ENCODE data around the gene HOXA2. TPM values are rescaled to one million over a fixed set of nuclear protein-coding genes. Genes with fewer than 3 reads are reported as not detected.

HOXA2 gene
- total and polyA plus RNA-seq, 2 of the 13 experiments (the other 11 are each of a cell fraction or from before 2014, with no cell fraction given): 0.22 to 0.29 TPM

GRCh38 chr7:27130540-27131389 lies 28.3 kb upstream of the HOXA2 start, which contains the start of gene HOXA4 (continued):
- no peak for TF ChIP-seq ADNP (CRISPR knock-in tag; IDR thresholded peaks at IDR 0.05)
- 0 out of 2 replicates have a peak, but pooled peaks have one; percentile 65 for TF ChIP-seq NFATC3 (CRISPR knock-in tag; IDR thresholded peaks at IDR 0.05)
- TF ChIP-seq IRF2 (CRISPR knock-in tag; IDR thresholded peaks at IDR 0.05): no peak
- 0 out of 2 replicates have a peak, but pooled peaks have one; percentile 31 for TF ChIP-seq ETV6 (CRISPR knock-in tag; conservative IDR thresholded peaks at IDR 0.05)
- peak; percentile 74 for TF ChIP-seq SP5 (CRISPR knock-in tag; IDR thresholded peaks at IDR 0.05; ENCODE audit: borderline replicate concordance, low read depth)
- TF ChIP-seq, protein P1, sequence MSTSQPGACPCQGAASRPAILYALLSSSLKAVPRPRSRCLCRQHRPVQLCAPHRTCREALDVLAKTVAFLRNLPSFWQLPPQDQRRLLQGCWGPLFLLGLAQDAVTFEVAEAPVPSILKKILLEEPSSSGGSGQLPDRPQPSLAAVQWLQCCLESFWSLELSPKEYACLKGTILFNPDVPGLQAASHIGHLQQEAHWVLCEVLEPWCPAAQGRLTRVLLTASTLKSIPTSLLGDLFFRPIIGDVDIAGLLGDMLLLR (CRISPR knock-in tag; IDR thresholded peaks at IDR 0.05): 0 out of 2 replicates have a peak, but pooled peaks have one; percentile 27
- peak; percentile 89 for TF ChIP-seq PHF8 (CRISPR knock-in tag; IDR thresholded peaks at IDR 0.05)
- TF ChIP-seq ZNF343 (CRISPR knock-in tag; IDR thresholded peaks at IDR 0.05): no peak
- TF ChIP-seq, protein P2, sequence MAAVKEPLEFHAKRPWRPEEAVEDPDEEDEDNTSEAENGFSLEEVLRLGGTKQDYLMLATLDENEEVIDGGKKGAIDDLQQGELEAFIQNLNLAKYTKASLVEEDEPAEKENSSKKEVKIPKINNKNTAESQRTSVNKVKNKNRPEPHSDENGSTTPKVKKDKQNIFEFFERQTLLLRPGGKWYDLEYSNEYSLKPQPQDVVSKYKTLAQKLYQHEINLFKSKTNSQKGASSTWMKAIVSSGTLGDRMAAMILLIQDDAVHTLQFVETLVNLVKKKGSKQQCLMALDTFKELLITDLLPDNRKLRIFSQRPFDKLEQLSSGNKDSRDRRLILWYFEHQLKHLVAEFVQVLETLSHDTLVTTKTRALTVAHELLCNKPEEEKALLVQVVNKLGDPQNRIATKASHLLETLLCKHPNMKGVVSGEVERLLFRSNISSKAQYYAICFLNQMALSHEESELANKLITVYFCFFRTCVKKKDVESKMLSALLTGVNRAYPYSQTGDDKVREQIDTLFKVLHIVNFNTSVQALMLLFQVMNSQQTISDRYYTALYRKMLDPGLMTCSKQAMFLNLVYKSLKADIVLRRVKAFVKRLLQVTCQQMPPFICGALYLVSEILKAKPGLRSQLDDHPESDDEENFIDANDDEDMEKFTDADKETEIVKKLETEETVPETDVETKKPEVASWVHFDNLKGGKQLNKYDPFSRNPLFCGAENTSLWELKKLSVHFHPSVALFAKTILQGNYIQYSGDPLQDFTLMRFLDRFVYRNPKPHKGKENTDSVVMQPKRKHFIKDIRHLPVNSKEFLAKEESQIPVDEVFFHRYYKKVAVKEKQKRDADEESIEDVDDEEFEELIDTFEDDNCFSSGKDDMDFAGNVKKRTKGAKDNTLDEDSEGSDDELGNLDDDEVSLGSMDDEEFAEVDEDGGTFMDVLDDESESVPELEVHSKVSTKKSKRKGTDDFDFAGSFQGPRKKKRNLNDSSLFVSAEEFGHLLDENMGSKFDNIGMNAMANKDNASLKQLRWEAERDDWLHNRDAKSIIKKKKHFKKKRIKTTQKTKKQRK (IDR thresholded peaks at IDR 0.05; ENCODE audit: low read length): no peak
- TF ChIP-seq MAFG (CRISPR knock-in tag; IDR thresholded peaks at IDR 0.05): no peak
- TF ChIP-seq NR3C1 (CRISPR knock-in tag; IDR thresholded peaks at IDR 0.05): no peak
- peak; percentile 49; the same call in 1 of the 2 replicates for TF ChIP-seq ATF7-NPFF (CRISPR knock-in tag; IDR thresholded peaks at IDR 0.05; ENCODE audit: low read depth)
- peak; percentile 59; the same call in 1 of the 2 replicates for TF ChIP-seq ARID5B (CRISPR knock-in tag; IDR thresholded peaks at IDR 0.05)
- no peak for TF ChIP-seq ZNF749 (CRISPR knock-in tag; IDR thresholded peaks at IDR 0.05; ENCODE audit: borderline replicate concordance)
- peak; percentile 65; the same call in 1 of the 2 replicates for TF ChIP-seq KDM5B (CRISPR knock-in tag; IDR thresholded peaks at IDR 0.05; ENCODE audit: borderline replicate concordance)
- TF ChIP-seq ZBTB26 (CRISPR knock-in tag; IDR thresholded peaks at IDR 0.05; ENCODE audit: borderline replicate concordance): 0 out of 2 replicates have a peak, but pooled peaks have one; percentile 19
- no peak for TF ChIP-seq ZBTB42 (CRISPR knock-in tag; IDR thresholded peaks at IDR 0.05)
- no peak for TF ChIP-seq ZNF484 (CRISPR knock-in tag; IDR thresholded peaks at IDR 0.05; ENCODE audit: borderline replicate concordance, low read depth)
- TF ChIP-seq ZNF761 (CRISPR knock-in tag; conservative IDR thresholded peaks at IDR 0.05): no peak
- TF ChIP-seq PTBP1 (IDR thresholded peaks at IDR 0.05; ENCODE audit: low read depth, low read length, poor library complexity, severe bottlenecking): no peak

Data from HepG2 (cell line).